GM18909 (cell line): ENCODE measurements around the gene GALNT9.

Source experiments
- ATAC-seq: cut with Tn5 transposase; IDR thresholded peaks from one replicate; pipeline ENCODE4 v1.9.1; 2021; ENCODE audit warnings: mild to moderate bottlenecking; ENCODE audit not compliant: unreplicated experiment, poor library complexity

GALNT9 gene

DNA sequence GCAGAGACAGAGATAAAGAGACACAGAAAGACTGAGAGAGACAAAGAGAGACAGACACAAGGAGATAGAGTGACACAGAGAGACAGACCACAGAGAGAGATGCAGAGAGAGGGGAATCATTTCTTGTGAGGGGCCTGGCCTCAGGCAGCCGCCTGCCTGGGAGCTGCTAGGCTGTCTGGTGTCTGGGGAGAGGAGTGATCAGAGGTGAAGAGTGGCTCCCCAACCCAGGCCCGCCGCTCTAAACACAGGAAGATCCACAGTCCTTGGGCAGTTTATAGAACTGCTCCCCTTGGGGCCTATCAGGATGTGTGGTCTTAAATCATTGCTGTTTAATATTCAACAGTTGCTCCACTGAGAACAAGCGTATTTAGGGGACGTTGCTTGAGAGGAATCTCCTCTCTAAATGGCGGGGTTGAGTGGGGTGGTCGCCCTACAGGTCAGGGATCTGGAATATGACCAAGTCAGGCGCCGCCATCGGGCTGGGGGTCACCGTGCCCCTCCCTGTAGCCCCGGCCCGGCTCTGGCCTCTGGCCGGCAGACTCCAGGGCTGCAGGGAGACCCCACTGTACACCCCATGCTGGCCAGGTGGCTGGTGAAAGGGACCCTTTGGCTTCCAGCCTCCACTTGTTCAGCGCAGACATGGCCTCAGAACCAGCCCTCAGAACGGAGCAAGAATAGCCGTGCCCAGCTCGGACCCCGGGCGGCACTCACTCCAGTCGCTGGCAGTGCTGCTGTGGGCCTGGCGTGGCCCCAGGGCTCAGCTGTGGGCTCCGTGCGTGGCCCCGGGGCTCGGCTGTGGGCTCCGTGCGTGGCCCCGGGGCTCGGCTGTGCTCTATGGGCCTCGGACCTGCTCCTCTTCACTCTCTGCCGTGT is 89.4 kb downstream of the GALNT9 start:
- ATAC-seq: no peak

DNA sequence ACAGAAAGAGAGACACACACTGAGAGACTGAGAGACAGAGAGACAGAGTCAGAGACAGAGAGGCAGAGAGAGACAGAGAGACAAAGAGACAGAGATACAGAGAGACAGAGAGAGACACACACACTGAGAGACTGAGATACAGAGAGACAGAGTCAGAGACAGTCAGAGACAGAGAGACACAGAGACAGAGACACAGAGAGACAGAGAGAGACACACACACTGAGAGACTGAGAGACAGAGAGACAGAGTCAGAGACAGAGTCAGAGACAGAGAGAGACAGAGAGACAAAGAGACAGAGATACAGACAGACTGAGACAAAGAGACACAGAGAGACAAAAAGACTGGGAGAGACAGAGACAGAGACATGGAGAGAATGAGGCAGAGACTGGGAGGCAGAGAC is 90.0 kb downstream of the GALNT9 start:
- ATAC-seq: no peak

DNA sequence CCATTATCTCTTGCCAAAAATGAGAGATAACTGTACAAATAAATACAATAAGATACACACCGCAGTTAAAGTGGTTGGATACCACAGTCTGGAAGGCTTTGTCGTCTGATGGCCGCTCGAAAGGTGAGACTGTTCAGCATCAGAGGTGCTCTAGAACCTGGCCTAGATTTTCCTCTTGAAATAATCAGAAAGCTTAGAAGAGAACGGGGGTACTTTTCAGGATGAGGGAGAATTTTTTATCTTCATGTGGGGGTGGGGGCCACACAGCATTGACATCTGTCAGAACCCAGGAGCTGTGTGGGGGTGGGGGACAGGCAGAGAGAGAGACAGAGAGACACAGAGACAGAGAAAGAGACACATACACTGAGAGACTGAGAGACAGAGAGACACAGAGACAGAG is 90.5 kb downstream of the GALNT9 start:
- no peak for ATAC-seq

DNA sequence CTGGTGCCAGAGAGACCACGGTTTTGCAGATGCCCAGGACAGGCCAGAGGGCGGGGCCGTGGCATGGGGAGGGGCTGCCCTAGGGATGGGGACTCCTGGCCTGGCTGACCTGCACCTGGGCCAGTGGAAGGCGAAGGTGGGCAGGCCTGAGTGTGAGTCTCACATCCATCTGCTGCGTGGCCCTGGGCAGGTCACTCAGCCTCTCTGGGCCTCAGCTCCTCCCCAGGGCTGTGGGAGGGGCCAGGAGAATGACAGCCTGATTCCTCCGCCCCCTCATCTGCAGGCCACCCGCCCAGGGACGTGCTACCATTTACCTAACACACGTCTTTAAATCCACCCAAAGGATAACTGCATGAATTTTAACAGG is 90.9 kb downstream of the GALNT9 start:
- no peak for ATAC-seq

DNA sequence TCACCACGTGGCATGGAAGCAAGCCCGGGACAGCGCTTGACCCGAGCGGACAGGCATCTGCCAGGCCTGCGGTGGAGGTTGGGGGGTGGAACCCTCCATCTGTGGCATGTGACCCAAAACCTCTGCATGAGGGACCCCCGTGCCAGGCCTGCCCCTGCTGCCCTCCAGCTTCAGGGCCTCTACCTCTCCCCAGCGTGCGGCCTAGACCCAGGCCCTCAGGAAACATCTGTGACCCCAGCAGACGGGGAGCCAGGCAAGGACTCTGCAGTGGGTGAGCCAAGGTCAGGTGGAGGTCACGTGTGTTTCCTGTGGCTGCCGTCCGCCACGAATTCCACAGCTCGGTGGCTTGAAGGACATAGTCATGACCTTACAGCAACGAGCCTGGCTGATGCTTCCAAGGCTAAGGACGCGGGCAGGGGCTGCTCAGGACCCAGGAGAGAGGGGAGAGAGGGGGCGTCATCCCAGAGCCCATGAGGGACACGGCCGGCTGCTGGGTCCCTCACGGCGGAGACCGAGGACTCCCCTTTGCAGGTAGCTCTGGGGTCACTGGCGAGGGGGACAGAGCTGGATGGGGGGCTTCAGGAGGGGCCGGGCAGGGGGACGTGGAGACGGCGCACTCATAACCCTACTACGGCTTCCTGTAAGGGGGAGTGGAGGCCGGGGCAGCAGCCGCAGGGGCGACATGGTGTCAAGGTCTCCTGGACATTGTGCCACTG is 91.5 kb downstream of the GALNT9 start:
- no peak for ATAC-seq

DNA sequence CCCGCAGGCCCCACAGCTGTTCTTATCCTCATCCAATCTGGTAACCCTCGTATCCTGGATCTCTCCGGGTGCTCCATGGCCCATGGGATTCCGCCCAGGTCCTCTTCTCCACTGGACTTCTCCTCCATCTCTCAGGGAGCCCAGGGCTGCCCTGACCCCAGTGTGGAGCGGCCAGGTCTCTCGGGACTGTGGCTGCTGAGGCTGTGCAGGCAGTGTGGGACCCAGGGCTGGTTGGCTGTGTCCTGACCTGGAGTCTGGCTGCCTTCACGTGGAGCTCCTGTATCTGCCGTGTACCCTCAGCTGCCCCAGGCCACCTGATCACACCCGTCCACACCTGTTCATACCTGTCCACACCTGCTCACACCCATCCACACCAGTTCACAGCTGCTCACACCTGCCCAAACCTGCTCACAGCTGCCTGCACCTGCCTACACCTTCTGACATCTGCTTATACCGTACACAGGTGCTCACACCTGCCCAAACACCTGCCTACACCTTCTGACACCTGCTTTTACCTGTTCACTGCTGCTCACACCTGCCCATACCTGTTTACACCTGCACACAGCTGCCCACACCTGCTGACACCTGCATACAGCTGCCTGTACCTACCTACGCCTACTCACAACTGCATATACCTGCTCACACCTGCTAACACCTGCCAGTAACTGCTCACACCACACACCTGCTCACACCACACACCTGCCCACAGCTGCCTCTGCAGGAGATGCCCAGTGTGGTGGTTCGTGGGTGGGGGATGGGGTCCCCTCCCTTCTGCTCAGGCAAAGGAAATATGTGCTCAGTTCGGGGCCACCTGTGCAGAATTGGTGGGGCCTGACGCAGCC is 92.2 kb downstream of the GALNT9 start:
- no peak for ATAC-seq

DNA sequence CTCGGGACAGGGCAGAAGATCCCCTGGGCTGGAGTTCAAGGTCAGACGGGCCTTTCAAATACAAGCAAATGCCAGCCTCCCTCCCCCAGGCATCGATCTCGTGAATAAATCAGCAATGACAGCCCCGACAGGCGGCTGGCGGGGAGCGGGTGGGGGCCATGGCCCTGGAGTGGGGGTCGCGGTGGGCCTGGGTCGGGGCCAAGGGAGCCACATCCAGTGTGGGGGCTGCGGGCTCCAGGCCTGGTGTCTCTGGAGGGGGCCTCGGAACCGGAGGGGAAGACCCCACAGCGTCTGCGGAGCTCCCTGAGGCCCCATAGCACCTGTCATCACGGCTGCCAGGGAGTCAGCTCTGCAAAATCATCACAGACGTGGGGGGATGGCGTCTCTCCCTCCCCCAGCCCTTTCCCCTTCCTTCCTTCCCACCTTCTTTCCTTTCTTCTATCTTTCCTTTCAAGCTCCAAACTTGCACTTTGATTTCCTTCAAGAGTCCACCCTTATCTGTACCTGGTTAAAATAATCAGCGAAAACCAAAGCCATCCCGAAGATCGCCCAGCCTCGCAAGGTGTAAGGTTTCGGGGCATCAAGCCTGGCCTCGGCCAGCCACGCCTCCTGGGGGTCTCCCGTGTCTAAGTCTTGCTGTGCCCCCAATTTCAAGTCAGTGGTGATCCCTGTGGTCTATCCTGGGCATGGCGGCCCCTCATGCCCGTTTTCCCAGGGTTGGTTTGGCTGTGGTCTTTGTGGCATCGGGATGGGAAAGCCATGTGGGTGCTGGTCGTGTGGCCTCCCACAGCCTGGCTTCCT is 93.1 kb downstream of the GALNT9 start:
- ATAC-seq: no peak

DNA sequence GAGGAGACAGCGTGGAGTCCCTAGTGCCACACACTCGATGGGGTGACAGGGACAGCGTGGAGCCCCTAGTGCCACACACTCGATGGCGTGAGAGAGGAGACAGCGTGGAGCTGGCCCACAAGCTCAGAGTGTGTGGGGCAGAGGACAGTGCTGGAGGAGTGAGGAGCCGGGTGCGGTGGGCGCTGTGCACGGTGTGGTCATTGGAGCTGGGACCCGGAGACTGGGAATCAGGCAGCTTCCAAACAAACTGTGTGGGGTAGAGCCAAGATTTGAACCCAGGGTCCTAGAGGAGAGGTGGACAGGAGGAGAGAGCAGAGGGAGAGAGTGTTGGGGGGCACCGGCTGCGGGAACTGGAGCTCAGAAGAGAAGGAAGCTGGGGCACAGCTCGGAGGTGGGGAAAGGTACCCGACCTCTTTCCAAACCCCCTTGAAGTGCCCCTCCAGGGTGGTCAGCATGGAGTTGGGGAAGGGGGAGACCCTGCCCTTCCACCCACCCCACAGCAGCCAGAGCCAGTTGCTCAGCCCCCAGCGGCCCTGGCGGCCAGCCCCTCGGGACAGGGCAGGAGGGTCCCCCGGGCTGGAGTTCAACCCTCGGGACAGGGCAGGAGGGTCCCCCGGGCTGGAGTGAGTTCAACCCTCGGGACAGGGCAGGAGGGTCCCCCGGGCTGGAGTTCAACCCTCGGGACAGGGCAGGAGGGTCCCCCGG is 94.1 kb downstream of the GALNT9 start:
- ATAC-seq: no peak

DNA sequence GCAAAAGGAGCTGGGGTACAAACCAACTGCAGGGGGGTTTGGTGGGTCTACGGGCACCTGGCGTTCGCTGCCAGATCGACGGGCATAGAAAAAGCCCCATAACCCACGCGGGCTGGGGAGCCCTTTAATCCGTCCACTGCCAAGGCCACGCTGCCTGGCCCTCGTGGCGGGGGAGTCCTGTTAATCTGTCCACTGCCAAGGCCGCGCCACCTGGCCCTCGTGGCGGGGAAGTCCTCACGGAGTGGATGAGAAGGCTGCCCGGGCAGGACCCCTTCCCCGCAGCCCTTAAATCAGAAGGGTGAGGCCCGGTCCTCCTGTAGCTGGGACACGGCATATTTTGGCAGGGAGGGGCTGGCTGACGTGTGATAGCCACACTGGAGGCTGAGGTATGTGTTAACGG is 99.0 kb downstream of the GALNT9 start:
- no peak for ATAC-seq

DNA sequence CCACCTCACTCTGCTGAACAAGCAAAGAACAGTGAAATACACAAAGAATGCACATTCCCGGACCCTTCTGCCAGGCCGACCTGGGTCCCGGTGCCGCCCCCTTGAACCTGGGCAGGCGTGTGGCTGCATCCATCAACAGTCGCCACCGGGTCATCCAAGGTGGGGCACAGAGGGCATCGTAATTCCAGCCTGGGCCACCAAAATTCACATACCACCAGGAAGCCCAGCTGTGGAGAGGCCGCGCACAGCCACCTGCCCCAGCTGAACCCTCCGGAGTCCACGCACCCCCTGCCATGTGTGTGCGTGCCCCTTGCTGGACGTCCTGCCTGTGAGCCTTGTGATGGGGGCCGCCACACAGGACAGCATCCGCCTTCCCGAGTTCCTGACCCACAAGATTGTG is 99.5 kb downstream of the GALNT9 start:
- ATAC-seq: no peak

DNA sequence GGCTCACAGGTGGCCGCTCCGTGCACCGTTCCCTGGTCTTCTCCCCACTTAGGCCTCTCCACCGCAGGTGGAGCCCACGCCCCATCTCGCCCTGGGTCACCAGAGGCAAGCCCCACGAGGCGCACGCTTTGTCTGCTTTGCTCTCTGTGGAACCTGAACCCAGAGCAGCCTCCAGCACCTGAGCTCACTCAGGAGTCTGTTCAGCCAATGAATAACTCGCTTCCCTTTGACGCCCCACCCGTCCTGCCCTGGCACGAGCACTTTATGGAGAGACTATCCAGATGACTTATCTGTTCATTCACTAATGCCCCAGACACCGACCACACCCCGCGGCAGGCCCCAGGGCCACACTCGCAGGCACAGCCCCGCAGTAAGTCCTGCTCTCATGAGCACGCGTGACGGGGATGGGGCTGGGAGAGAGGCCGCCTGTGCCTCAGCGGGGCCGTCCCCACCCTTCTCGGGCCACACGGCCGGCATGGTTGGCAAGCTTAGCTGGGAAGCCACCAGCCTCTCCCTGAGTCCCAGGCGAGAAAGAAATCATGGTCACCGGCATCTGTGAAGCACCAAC is 100.1 kb downstream of the GALNT9 start:
- no peak for ATAC-seq

DNA sequence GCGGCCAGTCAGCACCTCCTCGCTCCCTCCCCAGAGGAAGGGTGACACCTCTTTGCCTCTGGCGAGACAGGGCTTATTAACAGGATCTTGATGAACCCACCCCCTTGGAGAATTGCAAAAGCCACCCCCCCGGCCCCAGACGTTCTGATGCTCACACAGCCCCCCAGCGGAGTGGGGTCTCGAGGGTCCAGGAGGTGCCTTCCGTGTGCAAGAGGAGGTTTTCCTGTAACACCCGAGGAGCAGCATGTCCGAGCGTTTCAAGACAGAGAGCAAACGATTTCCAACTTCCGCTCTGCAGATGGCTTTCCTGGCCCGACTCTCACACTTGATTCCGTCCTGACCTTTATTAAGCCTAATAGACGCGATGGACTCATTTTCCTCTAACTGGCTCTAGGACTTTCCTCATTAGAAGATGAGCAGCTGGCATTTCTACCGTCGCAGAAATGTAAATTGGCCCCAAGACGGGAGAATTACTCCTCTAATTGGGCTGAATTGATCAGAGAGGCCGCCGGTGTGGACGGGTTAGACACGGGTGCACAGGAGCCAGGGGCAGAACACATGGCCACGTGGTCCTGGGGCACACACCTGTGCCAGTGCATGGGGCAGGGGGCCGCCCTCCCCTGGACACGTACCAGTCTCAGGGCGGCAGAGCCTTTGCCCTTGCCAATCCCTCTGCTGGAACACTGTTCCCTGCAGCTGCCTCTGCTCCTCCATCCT is 100.8 kb downstream of the GALNT9 start:
- ATAC-seq: no peak

DNA sequence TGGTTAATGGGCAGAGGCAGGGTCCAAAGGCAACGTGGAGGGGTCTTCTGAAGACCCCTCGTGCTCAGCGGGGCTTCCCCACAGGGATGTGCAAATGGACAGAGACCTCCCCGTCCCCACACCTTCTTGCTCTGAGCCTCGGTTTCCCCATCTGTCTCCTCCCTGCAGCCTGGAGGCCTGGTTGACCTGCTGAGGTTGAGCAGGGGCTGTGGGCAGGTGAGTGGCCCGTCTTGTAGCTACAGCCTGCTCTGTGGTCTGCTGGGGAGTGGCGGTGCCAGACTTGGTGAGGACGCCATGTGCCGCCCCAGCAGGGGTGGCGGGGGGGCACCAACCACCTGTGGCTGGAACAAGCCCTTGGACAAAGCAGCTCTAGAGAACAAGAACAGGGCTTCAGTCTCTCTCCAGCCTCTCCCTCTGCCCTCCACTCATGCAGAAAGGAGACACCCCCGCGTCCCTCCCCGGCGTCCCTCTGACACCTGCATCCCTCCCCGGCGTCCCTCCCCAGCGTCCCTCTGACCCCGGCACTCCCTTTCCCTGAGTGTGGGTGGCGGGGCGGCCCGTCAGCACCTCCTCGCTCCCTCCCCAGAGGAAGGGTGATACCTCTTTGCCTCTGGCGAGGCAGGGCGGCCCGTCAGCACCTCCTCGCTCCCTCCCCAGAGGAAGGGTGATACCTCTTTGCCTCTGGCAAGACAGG is 101.5 kb downstream of the GALNT9 start:
- no peak for ATAC-seq

DNA sequence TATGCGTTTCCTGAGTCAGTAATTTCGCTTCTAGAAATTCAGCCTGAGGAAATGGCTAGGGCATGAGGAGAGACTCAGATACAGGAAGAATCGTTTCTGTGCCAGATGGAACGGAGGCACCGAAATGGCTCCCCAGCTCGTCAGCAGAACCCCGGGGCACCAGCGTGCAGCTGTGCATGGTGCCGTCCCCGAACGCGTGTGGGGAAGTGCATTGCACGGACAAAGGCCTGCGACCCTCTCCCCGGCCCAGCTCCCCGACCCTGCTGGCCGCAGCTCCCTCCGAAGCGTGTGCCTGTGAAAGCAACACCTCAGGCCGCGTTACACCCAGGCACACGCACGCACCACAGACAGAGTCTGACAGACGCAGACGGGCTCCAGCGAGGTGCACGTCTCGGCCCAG is 102.3 kb downstream of the GALNT9 start:
- ATAC-seq: no peak

DNA sequence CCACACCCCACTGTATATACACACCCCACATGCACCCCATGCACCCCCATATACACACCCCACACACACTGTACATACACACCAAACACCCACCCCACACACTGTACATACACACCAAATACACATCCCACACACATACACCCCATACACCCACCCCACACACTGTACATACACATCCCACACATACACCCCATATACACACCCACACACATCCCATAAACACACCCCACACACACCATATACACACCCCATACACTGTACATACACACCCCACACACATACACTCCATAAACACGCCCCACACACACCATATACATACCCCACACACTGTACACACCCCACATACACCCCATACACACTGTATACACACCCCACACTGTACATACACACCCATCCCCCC is 102.8 kb downstream of the GALNT9 start:
- ATAC-seq: no peak

DNA sequence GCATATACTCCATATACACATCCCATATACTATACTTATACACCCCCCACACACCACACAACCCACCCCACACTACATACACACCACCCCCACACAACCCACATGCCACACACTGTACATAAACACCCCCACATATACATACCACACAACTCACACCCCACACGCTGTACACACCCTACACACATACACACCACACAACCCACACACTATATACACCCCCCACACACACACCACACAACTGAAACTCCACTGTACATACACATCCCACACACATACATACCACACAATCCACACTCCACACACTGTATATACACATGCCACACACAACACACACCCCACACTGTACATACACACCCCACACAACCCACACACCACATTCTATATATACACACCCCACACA is 104.2 kb downstream of the GALNT9 start:
- ATAC-seq: no peak

DNA sequence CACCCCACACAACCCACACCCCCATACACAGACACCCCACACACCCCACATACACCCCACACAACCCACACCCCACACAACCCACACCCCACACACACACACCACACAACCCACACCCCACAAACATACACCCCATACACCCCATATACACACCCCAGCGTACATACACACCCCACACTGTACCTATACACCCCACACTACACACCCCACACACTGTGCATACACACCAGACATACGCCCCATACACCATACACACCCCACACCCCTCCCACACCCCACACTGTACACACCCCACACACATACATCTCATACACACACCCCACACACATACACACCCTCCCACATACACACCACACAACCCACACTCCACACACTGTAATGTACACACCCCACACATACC is 104.9 kb downstream of the GALNT9 start:
- ATAC-seq: no peak

DNA sequence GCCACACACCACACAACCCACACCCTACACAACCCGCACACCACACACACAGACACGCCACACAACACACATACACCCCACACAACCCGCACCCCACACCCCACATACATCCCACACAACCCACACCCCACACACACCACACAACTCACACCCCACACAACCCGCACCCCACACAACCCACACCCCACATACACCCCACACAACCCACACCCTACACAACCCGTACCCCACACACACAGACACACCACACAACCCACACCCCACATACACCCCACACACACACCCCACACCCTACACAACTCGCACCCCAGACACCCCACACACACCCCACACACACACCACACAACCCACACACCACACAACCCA is 106.6 kb downstream of the GALNT9 start:
- no peak for ATAC-seq
